SU-DHL-6 (cell line): ENCODE measurements around the gene AXL.

Source experiments
- EZH2phosphoT487 ChIP-seq: fragments of 200-600 bp; sonication (generic), shearing (Covaris generic); conservative IDR thresholded peaks from 2 replicates; pipeline ENCODE4 v1.6.1; 2018; ENCODE audit warnings: mild to moderate bottlenecking, antibody characterized with exemption, low read length, moderate library complexity, mixed read lengths
- TF ChIP-seq, protein P1 (sequence below): fragments of 200-600 bp; sonication (generic); IDR thresholded peaks from one replicate; pipeline ENCODE4 v1.5.1; 2017; ENCODE audit warnings: antibody characterized with exemption, mild to moderate bottlenecking, low read length, moderate library complexity; ENCODE audit not compliant: insufficient read depth, poor library complexity, severe bottlenecking

DNA sequence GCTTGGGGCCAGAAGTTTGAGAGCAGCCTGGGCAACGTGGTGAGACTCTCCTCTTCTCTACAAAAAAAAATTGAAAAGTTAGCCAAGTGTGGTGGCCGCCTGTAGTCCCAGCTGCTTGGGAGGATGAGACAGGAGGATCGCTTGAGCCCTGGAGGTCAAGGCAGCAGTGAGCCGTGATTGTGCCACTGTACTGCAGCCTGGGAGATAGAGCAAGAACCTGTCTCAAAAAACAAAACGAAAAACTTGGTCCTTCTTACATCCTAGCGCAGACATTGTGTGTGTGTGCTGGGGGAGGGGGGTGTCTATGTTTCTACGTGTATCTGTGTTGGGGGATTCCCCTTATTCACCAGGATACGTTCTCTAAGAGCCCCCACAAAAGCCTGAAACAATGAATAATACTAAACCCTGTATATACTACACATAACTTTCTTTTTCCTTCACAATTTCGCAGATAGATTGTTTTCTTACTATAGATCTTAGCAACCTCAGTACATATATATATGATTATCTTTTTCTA, 7.9 kb downstream of the AXL start:
- TF ChIP-seq, protein P1, sequence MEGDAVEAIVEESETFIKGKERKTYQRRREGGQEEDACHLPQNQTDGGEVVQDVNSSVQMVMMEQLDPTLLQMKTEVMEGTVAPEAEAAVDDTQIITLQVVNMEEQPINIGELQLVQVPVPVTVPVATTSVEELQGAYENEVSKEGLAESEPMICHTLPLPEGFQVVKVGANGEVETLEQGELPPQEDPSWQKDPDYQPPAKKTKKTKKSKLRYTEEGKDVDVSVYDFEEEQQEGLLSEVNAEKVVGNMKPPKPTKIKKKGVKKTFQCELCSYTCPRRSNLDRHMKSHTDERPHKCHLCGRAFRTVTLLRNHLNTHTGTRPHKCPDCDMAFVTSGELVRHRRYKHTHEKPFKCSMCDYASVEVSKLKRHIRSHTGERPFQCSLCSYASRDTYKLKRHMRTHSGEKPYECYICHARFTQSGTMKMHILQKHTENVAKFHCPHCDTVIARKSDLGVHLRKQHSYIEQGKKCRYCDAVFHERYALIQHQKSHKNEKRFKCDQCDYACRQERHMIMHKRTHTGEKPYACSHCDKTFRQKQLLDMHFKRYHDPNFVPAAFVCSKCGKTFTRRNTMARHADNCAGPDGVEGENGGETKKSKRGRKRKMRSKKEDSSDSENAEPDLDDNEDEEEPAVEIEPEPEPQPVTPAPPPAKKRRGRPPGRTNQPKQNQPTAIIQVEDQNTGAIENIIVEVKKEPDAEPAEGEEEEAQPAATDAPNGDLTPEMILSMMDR, result no peak
- TF ChIP-seq EZH2phosphoT487, result no peak
